SIG-M5 (cell line): Measurements from ENCODE around the gene SLC13A5.
"Not testable (repeated sequence)": the region's sequence is repeated elsewhere in the genome, so short reads cannot be mapped to it uniquely, and the experiment has no call there.

ENCODE experiments used
- DNase-seq: peaks from one replicate; lab custom pipeline; 2025; lab: John Stamatoyannopoulos, UW

Gene SLC13A5

DNA sequence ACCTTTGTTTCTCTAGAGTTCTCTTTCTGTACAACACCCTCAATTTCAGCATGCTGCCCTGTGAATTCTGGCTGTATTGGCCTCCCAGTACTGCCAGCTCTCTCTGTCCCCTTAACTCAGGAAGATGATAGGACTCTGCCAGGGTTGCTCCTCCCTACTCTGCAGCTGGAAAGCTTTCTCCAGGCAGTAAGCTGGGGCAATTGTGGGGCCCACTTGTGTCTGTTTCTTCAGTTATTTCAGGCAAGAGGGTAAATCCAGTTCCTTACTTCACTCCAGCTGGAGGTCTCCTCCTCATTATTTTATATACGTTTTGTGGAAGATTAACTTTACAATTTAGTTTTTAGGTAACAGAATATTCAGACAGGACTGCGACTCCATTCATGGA is 51.7 kb downstream of the SLC13A5 start:
- no peak for DNase-seq

DNA sequence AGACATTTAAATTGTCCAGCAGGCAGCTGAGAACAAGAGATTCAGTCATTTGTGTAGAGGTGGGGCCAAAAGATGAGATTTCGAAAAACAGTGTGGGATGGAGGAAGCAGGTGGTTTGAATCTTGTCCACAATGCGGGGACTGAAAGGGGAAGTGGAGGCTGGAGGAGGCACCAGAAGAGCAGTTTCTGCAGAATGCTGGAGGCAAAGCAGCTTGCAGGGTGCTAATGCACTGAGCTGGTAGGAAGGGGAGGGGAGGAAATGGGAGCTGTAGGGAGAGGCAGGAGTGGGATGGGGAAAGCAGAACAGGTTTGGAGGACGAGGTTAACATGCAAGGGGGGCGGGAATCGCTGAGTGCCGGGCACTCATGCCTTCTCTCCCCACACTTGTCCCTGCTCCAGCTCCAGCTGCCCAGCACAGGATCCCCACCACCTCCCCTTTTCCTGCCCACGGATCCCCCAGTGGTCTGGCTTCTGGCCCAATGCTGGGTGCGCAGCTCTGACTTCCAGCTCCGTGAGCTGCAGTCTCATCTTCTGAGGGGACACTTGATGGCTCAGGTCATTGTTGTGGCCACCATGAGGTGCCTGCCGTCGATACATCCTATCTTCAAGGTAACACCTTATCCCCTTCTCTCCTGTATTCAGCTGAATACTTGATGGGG is 52.2 kb downstream of the SLC13A5 start:
- DNase-seq: peak; percentile 43

DNA sequence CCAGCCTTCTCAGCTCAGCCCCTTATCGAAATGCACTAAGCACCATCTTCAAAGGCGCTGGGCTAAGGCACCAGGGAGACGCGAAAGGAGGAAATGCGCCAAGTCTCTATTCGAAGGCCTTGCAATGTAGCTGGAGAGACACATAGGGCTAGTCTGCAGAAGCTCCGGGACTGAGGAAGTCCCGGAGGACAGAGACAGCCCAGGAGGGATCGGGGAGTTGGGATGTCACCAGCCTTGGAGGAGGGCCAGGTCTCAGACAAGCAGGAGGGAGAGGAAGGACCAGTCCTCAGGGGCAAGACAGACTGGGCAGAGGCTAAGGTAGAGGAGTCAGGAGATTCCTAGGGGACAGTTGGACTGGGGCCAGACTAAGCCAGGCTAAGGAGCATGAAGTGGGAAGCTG is 53.1 kb downstream of the SLC13A5 start:
- no peak for DNase-seq

DNA sequence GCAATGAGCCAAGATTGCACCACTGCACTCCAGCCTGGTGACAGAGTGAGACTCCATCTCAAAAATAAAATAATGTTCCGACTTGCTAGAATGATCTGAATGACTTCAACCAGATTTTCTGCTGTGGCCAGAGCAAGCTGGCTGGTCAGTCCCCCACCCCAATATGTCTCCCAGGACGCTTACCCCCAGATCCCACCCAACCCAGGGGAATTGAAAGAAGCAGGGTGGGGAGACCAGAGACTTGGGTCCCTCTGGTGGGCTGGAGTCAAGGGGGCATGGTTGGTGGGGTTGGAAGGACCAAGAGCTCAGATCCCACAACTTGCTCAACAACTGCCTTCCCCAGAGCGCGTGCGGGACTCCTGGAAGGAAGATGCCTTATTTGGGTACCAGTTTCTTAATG is 54.8 kb downstream of the SLC13A5 start:
- not testable (repeated sequence) for DNase-seq

DNA sequence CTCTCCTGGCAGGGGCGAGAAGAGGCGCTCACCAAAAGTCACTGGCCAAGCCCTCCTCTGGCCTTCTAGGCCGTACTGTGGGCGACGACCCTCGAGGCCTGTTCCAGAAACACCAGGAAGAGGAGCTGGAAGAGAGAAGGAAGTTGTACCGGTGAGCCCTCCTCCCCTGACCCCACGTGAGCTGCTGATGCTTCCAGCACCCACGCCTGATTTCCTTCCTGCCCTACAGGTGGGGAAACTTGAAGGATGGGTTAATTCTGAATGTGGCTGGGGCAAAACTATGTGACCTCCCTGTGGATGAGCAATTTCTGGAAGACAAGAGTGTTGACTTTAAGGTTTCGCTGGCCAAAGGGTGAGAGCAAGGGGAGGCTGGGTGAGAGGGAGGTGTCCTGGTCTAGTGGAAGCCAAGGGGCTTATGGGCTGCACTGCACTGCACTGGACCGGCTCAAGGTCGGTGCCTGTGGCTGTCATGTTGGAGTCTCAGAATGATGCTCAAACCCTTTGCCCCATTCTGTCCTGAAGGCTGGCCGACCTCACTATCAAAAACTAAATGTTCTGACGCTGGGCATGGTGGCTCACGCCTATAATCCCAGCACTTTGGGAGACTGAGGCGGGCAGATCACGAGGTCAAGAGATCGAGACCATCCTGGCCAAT is 55.4 kb downstream of the SLC13A5 start:
- no peak for DNase-seq

DNA sequence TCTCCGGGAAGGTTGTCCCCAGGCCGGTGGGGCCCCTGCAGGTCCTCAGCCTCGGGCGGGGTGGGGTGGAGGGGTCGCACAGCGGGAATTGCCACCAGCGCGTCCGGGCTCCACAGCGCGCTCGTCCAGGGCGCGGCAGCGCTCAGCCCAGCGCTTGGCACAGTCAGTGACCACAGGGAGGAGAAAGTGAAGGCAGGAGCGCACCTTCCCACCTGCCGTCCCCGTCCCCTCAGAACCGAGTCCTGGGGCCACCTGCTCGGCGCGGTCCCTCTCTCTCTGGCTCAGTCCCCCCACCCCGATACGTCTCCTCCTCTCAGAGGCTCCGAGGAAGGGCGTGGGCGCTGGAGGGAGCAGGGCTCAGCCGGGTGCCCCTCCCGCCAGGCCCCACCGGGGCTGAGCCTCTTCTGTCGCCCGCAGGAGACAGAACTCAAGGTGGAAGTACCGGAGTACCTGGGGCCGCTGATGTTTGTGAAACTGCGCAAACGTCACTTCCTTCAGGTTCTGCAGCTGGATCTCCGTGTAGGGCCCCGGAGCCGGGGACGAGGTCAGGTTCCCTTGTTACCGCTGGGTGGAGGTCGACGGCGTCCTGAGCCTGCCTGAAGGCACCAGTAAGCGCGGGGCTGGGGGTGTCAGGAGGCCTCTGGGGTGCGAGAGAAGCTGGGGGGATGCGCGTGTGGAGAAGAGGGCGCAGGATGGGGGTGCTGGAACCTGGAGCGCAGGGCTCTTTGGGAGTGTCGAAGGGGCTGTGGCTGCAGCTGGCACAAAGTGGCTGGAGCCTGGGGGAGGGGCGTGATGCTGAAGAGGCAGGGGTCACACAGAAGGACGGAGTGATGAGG is 56.2 kb downstream of the SLC13A5 start:
- not testable (repeated sequence) for DNase-seq

DNA sequence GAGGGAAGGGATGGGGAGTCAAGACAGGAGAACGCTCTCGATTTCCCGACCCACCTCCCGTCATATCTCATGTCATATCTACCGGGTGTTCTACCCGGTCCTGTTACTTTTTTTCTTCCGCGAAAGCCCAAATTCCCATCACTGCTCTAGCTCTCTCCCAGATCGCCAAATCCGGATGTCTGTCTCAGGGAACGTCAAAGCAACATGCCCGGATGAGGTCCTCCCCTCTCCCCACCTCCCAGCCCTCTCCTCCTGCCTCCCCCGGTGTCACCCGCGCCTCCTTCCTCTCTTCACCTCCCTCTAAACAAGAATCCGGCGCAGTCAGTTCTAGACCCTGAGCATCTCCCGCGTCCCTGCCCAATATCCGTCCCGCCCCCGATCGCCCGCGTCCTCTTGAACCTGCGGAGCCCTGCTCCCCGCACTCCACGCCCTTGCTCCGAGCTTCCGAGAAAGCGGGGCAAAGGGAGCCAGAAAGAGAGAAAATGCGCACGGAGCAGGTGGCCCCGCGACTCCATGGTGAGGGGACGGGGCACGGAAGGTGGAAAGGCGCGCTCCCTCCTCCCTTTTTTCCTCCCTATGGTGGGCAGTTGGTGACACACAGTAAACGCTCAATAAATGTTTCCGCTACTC is 57.3 kb downstream of the SLC13A5 start:
- not testable (repeated sequence) for DNase-seq

DNA sequence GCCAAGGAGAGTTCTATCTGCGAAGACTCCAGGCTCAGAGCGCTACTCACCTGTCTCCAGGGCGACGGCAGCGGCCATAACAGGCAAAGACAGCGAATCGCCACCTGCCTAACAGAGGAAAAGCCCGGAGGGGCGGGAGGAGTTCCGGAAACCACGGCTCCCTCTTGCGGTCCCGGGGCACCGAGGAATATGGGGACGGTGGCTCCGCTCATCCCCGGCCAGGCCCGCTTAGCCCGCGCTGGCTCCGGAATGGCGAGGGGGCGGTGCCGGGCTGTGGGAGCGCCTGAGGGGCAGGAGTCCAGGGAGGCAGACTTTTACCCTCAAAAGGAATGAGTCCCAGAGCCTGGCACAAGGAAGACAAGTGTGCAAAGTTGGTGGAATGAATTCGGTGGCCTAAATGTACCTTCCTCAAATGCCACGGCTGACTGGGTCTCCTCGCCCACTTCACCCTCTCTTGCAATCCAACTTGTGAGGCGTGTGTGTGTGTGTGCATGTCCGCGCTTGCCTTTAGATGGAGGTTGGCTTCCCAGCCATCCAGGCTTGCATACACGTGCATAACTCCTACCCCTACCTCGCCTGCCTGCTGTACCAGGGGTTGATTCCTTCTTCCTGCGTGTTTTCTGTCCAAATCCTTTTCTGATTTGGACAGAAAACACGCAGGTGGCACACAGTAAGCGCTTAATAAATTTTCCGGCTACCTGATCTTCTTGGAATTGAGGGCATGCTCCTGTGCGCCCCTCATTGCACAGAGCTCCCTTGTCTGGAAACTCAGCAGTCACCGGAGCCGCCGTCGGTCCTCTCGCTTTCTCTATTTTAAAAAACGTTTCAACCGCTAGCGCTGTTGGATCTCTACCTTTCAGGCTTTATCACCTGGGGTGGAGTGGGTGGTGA is 58.1 kb downstream of the SLC13A5 start:
- no peak for DNase-seq

DNA sequence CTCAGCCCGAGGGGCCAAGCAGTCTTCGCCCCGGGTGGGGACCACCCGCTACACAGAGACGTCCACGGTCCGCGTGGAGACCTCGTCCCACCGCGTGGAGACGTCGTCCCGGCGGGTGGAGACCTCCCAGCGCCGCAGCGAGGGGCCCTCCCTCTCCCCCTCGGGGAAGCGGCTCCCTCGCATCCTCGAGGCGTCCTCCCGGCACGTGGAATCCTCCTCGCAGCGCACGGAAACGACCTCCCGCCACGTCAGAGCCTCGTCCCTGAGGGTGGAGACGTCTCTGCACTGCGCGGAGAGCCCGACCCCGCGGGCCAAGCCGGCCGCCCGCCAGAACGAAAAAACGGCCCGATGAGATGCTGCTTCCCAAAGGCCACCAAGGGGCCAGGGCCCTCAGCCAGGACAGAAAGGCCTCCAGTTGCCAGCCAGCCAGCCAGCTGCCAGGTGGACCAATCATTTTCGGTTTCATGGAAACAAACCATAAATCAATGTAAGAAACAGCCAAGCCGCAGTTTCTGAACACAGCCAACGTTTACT is 61.2 kb downstream of the SLC13A5 start:
- DNase-seq: no peak

DNA sequence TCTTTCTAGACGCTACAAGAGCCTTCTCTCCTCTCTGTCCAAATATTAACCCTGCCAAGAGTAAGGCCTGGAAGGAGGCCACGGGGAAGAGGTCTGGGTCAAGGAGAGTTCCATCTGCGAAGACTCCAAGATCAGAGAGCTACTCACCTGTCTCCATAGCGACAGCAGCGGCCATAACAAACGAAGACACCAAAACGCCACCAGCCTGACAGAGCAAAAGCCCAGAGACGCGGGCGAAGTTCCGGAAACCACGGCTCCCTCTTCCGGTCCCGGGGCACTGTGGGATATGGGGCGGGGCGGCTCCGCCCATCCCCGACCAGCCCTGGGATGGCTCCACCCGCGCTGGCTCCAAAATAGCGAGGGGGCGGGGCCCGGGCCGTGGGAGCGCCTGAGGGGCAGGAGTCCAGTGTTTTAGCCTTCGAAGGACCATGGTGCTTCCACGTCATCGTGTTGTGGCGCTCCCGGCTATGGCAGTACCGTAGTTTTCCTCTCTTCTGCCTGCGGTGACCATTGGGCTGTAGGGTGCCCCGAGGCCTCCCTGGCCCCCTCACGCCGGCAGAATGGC is 61.7 kb downstream of the SLC13A5 start, which contains the start of the genes C17orf100 and MED31:
C17orf100 (plus strand) TSS at position 409 of the 565 bp plus-strand sequence; CDS start at position 561, 152 bp downstream.
MED31 (minus strand) TSS at position 252 of the 565 bp plus-strand sequence; CDS start at position 175, 77 bp downstream.
- DNase-seq: peak; percentile 66

DNA sequence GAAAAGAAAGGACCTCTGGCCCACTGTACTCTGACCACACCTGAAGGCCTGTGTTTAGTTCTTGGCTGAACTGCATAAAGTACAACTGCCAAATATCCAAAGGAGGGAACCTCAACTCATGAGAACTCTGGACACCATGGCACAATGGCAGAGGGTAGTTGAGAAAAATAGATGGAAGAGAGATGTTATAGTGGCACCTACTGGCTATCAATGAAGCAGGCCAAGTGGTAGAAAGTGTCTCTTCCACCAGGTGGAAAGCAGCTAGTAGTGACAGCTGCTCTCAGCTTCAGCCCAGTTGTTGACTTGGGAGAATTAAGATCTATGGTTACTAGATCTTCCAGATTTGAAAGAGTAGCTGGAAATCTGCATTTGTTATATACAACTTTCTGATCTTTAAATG is 65.0 kb downstream of the SLC13A5 start:
- no peak for DNase-seq

DNA sequence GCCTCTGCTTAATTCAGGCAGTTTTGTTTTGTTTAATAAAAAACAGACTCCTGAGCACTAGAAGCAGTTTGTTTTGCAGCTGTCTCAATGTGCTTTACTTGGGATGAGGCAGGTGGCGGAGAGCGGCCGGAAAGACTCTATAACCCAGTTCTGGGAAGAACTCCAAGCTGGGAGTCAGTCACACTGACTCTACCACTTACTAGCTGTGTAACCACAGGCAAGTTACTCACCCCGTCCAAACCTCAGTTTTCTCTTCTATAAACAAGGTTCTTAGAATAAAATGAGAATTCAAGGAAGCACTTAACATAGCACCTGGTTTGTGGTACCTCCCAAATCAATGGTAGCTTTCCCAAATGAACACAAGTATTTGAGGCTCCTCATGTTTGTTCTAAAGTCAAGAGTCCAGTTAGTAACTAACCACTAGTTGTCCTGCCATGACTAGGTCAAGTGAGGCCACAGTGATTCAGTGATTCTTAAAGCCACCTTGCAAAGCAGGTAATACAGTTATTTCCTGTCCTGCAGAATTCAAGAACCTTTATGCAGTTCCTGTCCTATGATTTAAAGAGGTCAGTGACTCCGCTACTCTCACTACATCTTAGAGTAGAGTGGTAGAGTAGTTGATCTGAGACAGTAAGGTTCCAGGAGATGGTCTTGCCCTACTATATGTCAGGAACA is 69.6 kb downstream of the SLC13A5 start:
- DNase-seq: no peak

DNA sequence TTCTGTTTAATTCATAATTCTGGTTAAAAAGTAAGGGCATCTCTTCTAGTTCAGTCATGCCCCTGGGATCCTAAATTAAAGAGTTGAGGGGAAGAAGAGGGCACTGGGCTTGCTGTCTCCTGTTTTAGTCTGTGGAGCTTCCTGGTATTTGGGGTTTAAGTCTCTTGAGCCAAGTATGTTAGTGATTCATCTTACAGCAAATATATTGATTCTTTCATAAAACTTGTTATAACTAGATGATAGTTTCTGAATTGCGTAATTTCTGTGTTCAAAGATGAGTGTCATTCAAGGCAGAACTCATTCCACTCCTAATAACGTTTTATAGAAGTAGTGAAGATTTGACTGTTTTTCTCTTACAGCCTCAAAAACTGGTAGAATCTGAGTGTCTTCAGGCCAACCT is 70.6 kb downstream of the SLC13A5 start:
- DNase-seq: no peak

DNA sequence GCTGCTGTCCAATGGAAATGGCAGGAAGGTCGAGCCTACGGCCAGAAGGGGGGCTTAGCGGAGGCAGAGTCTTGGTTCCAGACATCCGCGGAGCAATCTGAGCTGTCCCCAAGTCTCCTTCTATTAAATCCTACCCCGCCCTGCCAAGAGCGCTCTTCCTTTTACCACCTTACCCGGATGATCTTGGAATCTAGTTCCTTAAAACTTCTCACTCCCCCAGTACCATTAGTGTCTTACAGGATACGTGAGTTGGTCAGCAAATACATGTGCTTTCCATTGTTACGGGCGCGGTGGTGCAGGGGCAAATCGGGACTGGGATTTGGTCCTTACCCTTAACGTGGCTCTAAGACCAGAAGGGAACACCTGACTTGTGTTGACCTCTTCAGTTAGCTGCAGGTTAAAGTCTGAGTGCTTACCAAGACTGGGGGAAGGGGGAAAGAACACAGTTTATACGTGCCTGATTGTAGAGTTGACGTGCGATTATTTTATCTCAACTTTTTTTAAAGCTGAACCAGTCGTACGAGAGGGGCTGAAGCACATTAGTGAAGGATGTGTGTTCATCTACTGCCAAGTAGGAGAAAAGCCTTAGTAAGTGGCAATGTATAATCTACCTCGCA is 71.8 kb downstream of the SLC13A5 start:
- DNase-seq: no peak

DNA sequence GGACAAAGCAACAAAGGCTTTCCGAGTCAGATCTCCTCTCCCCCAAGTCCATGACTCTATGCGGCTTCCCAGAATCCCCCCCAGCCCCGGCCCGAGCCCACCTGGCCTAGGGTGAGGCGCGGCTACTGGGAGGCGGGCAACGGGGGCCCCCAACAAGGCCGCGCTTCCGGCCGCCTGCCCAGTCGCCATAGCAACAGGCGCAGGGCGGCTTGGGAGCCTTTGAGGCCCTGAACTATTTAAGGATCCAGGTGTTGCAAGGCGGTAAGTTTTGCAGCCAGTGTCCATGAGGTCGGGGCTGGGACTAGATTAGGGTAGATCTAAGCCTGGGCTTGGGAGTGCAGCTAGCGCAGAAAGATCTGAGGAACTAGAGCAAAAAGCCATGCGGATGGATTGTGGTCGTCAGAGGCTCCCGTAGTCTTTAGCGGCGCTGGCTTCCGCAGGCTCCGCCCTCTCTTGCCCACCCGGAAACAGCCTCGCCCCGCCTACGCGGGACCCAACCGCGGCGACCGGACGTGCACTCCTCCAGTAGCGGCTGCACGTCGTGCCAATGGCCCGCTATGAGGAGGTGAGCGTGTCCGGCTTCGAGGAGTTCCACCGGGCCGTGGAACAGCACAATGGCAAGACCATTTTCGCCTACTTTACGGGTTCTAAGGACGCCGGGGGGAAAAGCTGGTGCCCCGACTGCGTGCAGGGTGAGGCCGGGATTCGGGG is 72.5 kb downstream of the SLC13A5 start, which contains the start of the genes KIAA0753 and TXNDC17:
KIAA0753 (minus strand) TSS at position 176 of the 711 bp plus-strand sequence. CDS start 5,608 bp downstream, outside the sequence.
TXNDC17 (plus strand) TSS at position 525 of the 711 bp plus-strand sequence; CDS start at position 548, 23 bp downstream.
- DNase-seq: peak; percentile 49

DNA sequence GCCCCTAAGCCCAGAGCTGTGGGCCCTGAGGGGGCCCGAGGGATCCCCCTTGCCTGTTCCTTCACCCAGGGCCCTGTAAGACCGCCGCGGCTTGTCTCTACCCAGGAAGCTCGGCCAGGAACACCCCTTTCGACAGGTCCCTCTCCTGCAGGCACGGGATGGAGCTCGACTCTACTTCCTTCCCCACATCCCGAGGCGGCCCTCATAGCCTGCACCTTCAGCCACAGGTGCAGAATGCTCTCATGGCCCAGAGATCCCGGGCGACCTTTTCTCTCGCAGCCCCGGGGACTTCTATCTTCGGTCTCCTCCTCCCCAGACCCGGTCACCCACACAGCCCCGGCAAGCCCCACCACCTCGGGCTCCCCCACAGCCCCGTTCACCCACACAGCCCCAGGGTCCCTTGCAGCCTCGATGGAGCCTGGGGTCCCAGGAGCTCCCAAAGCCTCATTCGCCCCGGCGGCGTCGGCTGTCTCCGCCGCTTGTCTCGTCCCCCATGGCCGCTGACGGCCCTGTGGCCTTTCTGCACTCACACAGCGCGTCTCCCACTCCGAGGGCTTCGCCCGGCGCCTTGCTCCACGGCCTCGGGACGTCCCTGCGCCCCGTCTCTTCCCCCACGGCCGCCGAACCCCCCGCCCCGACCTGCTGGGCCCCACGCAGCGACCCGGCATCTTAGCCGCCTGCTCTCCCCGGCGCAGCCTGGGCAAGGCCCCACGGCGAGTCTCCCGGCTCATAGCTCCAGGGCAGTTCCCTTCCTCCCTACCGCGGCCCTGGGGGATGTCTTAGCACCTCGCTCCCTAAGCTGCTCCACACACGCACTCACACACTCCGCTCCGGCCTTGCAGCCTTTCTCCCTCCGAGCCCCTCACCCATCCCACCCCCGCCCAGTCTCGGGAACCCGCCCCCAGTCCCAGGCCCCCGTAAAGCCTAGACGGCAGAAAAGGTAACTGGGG is 73.3 kb downstream of the SLC13A5 start:
- DNase-seq: no peak

DNA sequence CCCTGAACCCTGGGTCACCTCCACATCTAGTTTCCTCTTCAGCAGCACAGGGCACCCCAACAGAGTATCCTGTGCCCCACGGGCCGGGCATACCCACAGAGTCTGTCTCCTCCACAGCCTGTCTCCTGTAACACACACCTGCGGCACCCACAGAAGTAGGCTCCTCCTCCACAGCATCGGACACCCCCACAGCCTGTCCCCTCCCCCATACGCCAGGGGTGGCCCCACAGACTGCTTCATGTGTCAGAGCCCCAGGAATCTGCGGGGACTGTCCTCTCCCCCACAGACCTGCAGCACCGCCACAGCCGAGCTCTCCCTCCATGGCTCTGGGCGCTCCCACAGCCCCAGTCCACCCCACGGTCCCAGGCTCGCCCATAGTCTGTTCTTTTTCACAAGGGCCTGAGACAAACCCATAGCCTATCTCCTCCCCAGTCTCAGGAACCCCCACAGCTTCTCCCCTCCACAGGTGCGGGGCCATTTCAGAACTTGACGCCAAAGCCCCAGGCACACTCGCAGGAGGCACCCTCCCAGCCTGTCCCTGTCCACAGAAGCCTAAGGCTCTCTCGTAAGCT is 74.1 kb downstream of the SLC13A5 start:
- no peak for DNase-seq
